HG03469 (cell line): Measurements from ENCODE around the gene CCT5.

Source experiments
- ATAC-seq: cut with Tn5 transposase; IDR thresholded peaks from one replicate; pipeline ENCODE4 v1.9.1; 2021; ENCODE audit warnings: mild to moderate bottlenecking, moderate library complexity, moderate number of reproducible peaks; ENCODE audit not compliant: unreplicated experiment

CCT5 gene

DNA sequence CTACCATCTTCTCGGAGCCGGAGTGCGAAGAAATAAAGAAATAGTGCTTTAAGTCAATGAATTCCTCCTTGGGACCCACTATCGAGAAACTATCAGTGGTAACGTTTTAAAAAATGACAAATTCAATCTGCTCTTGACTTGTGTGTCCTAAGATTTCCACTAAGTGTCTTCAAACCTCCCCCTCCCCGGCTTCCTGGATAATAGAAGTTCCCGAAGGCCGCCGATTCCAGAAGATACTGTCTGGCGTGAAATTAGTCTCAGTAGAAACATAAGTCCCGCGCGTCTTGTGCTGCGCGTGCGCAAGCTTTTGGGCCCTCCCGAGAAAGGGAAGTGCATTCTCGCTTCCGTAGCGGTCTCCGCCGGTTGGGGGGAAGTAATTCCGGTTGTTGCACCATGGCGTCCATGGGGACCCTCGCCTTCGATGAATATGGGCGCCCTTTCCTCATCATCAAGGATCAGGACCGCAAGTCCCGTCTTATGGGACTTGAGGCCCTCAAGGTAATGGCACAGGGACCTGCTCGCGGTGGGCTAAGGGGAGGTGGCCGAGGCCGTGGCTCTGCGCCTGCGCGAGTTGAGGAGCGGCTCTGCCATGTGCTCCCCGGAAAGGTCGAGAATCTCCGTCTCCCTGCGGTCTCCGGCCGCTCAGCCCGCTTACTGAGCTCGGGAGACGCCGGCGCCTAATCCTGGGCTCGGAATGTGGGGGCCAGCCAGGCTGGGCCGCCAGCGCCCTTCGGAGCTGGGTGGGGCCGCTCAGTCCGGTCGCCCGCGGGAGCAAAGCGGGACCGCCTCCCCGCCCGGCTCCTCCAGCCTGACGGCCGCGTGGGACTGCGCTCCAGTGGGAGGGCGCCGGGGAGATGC, at the start of gene CCT5:
Gene CCT5 (plus strand): TSS at position 333 of the 858 bp plus-strand sequence. CDS start 61 bp downstream, at position 394.
- ATAC-seq = peak; percentile 72

DNA sequence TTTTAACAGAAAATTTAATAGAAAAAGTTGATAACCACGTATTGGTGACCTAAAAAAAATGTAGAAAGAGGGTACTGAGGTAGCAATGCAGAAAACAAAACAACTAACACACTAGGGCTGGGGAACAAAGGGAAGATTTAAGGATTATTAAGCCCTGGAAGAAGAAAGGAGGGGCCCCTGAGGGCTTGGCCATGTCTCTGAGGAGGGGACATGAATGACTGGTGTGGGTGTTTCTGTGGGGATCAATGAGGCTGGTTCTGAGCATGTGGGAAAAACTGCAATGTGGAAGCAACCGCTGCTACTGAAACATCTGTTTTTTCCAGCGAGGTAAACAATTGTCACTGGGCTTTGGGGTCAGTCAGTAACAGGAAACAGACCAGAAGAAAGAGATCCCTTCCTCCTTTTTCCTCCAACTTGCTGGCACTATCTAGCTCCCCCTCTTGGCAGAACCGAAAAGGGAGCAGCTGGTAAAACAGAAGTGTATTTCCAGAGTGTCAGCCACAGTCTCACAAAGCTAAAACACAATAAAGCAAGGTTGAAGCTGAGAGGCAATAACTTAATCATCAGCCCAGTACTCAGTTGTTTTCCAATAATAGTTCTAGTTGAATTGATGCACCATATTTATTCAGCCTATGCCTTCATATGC, 48.7 kb upstream of the CCT5 start:
- ATAC-seq = no peak

- ATAC-seq = no peak
Measured at GRCh38 chr5:10202089-10202910, 47.8 kb upstream of the CCT5 start.

GRCh38 chr5:10209004-10209403, 41.1 kb upstream of the CCT5 start:
- ATAC-seq = no peak

- no peak for ATAC-seq
Measured at GRCh38 chr5:10213316-10213715, 36.8 kb upstream of the CCT5 start.

DNA sequence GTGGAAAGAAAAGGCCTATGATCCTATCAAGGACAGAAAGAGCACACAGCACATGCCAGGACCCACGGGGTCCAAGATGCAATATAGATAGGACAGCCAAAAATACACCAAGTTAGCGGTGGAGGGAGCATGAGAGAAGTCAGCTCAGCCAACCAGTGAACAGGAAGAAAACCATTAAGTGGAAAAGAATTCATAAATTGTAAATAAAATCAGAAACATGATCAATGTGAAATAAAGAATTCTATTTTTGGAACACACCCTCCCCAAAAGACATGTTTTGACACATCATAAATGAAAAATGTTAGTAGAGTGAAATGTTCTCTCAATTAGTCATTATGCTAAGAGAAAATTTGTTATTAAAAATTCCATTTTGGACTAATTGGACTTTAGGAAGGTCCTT, 36.0 kb upstream of the CCT5 start:
- ATAC-seq = no peak

DNA sequence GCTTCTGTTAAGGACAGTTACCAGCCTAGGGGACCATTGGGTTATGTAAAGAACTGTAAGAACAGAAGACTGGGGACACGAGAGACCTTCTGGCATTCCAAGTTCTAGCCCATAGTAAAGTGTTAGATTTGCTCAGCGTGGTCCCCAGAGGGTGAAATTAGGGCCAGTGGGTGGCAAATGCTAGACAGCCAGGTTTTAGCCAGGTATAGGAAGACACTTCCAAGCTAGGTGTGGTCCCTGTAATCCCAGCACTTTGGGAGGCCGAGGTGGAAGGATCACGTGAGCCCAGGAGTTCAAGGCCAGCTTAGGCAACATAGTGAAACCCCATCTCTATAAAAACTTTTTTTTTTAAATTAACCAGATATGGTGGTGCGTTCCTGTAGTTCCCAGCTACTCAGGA, 34.7 kb upstream of the CCT5 start:
- no peak for ATAC-seq

- ATAC-seq = no peak
Measured at GRCh38 chr5:10216107-10216506, 34.0 kb upstream of the CCT5 start.

DNA sequence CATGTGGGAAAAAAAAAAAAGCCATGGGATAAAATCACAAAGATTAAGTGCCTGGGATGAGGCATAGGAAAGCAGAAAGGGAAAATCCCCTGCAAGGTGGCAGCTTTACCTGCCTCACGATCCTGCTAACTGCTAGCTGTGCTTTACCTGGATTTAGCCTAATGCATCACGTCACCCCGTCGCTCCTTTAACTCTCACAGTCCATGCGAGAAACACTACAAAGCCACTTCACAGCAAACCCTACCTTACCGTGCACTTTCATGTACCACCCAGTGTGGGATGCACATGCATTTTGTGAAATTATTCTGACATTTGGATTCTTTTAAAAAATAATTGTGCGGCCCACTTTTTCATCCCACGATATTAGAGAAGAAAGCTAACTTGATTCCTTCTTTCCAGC, 31.4 kb upstream of the CCT5 start:
- ATAC-seq = no peak

DNA sequence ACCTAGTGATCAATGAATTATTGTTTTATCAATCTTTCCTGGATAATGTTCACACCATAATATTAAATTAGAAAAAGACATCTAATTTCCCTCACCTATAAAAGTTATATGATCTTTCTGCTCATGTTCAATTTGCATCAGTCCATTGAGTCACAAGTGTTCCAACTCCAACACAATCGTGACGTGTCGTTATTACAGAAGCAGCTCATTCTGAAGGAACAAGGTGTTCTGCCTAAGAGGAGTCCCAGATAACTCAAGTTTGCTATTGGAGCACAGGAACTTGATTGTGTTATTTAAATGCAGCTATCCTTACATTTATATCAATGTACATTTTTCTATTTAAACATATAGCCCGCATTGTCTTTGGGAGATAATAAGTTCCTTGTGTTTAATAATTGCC, 31.0 kb upstream of the CCT5 start:
- ATAC-seq = no peak

GRCh38 chr5:10220248-10220647, 29.8 kb upstream of the CCT5 start:
- no peak for ATAC-seq

DNA sequence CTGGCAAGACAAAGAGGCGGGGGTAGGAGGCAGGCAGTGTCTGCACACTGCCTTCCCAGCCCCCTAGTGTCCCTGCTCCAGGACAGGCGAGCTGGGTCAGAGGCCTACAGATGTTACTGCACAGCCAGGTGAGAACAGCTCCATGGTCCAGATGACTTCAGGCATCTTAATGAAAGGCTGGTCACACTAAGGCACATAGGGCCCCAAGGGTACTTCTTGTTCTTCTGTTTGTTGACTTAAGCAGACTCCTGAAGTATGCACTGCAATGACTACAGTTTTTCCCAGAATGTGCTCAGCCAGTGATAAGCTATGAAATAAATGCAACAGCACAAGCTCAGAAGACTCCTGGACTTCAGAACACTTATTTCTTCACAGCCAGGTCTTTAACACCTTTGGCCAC, 27.8 kb upstream of the CCT5 start:
- ATAC-seq = no peak

DNA sequence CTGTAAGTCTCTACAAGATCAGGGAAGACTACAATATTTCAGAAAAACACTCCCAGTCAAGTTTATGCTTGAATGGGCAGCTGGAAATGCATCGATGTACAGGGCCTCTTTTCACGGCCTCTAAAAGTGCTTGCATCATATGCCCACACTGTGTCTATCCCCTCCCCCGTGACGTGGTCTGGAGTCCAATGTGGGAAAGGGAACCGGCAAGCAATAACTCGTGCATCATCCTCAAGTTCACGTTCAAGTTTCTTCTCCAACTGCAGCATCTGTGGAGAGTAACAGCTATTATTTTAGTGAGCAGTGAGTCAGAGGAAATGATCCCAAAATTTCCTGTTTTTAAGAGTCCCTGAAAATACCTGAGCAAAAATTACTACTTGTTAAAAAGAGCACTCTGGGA, 22.7 kb upstream of the CCT5 start:
- no peak for ATAC-seq

GRCh38 chr5:10228288-10228687, 21.8 kb upstream of the CCT5 start:
- ATAC-seq = no peak

GRCh38 chr5:10229306-10230048, 20.6 kb upstream of the CCT5 start:
- ATAC-seq = no peak

DNA sequence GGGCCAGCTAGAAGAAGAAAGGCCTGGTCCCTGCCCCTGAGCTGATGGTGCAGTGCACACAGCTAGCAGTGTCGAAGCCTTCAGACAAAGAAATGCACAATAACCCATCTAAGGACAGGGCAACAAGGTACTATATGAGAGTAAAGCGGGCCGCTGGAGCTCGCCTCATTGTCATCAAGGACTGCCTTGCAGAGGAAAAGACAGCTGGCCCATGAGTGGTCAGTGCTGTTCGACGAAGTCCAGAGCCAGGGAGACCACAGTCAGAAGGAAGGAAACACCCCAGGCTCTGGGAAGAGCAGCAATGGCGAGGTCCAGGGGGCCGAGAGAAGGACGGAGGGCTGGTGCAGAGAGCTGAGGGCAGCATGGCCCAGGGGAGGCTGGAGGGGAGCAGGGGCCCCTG, 17.7 kb upstream of the CCT5 start:
- no peak for ATAC-seq

DNA sequence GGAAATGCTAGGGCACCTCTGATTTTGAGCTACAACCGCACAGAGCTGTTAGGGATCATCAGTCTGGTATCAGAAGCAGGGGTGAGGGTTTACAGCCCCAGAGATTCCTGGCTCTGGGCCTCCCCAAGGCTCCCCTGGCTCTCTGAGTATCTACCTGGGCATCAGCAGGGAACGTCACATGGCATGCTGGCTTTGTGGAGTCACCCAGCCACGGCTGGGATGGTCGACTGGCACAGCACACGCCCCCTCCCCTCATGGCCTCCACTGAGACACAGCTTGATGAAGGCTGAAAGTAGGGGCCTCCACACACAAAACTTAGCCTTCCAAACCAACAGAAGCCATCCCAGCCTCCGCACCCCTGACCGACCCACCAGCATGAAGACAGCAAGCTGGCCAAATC, 17.1 kb upstream of the CCT5 start:
- no peak for ATAC-seq

DNA sequence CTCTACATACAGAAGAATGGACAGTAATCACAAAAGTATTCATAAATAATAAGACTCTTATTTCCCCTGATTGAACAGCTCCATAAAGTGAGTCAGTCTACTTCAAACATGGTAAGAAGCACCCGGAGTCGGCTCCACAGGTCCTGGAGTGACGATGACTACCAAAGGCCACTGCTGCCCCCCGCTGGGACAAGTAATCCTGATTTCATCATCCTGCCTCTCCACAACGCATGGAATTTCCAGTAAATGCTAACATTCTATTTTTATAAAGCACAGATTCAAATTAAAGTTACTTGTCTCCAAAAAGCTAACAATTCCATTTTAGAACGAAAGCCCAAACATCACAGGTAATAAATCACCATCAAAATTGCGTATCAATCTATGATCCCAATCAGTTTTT, 16.6 kb upstream of the CCT5 start:
- no peak for ATAC-seq

DNA sequence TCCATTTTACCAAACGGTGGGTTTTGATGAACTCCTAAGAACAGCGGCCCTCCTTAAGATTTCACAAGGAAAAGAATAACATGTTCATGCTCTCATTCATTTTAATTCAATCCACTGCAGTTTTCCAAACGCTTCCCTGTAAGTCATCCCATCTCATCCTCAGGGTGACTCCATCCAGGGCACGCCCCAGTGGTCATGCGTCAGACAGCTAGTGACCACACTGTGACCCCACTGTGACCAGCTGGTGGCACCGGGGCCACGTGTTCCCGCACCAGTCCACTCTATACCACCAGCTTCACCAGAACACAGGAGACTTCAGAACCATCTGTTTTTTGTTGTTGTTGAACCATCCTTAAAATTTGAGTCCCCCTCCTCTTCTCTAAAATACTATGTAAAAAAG, 14.7 kb upstream of the CCT5 start:
- ATAC-seq = no peak

DNA sequence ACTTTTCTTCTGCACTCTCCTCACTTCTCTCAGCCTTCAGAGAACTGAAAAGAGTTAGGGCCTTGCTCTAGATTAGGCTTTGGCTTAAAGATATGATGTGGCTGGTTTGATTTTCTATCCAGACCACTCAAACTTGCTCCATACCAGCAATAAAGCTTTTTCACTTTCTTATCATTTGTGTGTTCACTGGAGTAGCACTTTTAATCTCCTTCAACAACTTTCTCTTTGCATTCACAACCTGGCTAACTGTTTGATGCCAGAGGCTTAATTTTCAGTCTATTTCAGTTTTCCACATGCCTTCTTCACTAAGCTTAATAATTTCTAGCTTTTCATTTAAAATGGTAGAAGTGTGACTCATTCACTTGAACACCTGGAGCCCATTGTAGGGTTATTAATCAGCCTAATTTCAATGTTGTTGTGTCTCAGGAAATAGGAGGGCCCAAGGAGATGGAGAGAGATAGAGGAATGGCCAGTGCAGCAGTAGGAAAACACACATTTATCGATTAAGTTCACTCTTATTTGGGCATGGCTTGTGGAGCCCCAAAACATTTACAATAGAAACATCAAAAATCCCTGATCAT, 6.3 kb upstream of the CCT5 start:
- no peak for ATAC-seq
